Esophagus squamous epithelium (tissue), 5 donors: ENCODE measurements around the gene KRT37. TPM values are rescaled to one million over a fixed set of nuclear protein-coding genes. Genes with fewer than 3 reads are reported as not detected.
"Not testable (repeated sequence)": the region's sequence is repeated elsewhere in the genome, so short reads cannot be mapped to it uniquely, and the experiment has no call there.

Source experiments
- DNase-seq: peaks from one replicate; lab custom pipeline; 2025; lab: John Stamatoyannopoulos, UW
- H3K27ac ChIP-seq, 4 donors: fragments of 200-600 bp; sonication (generic); one replicate each; pipeline ENCODE4 v1.5.1; 2016 to 2019; ENCODE audit warnings: mild to moderate bottlenecking in 1 of 4
- H3K27me3 ChIP-seq, 4 donors: fragments of 200-600 bp; sonication (generic); 1 replicate in 3 of 4; 2 replicates in 1 of 4; pipeline versions ENCODE4 v1.5.1 to v1.6.0; 2017 to 2021; ENCODE audit warnings: antibody characterized with exemption in 1 of 4
- H3K36me3 ChIP-seq, 3 donors: fragments of 200-600 bp; sonication (generic); one replicate each; pipeline ENCODE4 v1.5.1; 2016 to 2019
- H3K4me1 ChIP-seq, 3 donors: fragments of 200-600 bp; sonication (generic); one replicate each; pipeline ENCODE4 v1.5.1; 2017 to 2019
- H3K4me3 ChIP-seq, 4 donors: fragments of 200-600 bp; sonication (generic); 1 replicate in 3 of 4; 2 replicates in 1 of 4; pipeline ENCODE4 v1.5.1; 2016 to 2019; ENCODE audit warnings: mild to moderate bottlenecking in 2 of 4, moderate library complexity in 1 of 4
- H3K9me3 ChIP-seq, 3 donors: fragments of 200-600 bp; sonication (generic); one replicate each; pipeline ENCODE4 v1.5.1; 2016 to 2019
- POLR2A ChIP-seq, 4 donors: fragments of 450-650 bp; IDR thresholded peaks; one replicate each; pipeline ENCODE4 v1.6.1; 2017; ENCODE audit warnings: antibody characterized with exemption in 4 of 4, mild to moderate bottlenecking in 4 of 4, moderate library complexity in 3 of 4
- WGBS, 2 donors: methylation state at CpG; one replicate each; pipeline ENCODE4 v1.1.5; 2018; 5-methylcytosine and 5-hydroxymethylcytosine counted together
- intact Hi-C: fragments of 100-400 bp; cut with DNase I; formaldehyde crosslinking; loops from one replicate; pipeline ENCODE4 v1.15.0; 2022
- total RNA-seq, 4 donors: library from RNA; depleted of rRNA; stranded (reverse); fragments of >200 nt; gene quantifications; one replicate each; pipeline ENCODE4 v1.1.0, GENCODE V29; 2016
- TF ChIP-seq, protein P1 (sequence below), 6 experiments: fragments of 450-650 bp in 4 of 6; fragments of 200-600 bp in 2 of 6; sonication (generic) in 2 of 6; IDR thresholded peaks; one replicate each; pipeline ENCODE4 v1.5.1; 2016 to 2019; ENCODE audit warnings: antibody characterized with exemption in 6 of 6, mild to moderate bottlenecking in 4 of 6, moderate library complexity in 4 of 6
- donor health status: DM: yes; HTN: yes; CAD: no.

Gene KRT37
- total RNA-seq, 4 donors from 2014 or later: not detected

DNA sequence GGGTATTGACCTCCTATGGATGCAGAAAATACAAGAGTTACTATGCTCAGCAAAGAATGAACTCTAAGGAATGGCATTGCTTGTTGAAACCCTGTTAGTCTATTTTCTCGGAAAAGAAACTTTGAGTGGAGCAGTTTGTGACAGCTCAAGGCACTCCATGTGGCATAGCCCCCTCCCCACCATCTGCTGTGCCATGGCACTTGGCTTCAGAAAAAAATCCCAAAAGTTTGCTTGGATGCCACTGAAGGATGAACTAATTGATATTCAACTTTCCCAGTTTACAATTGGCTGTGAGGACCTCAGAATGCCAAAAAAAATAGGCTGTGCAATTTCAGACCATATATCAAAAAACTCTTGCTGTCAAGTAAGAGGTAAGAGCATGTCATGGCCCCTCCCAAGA is 28.8 kb downstream of the KRT37 start:
- intact Hi-C loops: no loop called here
- TF ChIP-seq, protein P1, sequence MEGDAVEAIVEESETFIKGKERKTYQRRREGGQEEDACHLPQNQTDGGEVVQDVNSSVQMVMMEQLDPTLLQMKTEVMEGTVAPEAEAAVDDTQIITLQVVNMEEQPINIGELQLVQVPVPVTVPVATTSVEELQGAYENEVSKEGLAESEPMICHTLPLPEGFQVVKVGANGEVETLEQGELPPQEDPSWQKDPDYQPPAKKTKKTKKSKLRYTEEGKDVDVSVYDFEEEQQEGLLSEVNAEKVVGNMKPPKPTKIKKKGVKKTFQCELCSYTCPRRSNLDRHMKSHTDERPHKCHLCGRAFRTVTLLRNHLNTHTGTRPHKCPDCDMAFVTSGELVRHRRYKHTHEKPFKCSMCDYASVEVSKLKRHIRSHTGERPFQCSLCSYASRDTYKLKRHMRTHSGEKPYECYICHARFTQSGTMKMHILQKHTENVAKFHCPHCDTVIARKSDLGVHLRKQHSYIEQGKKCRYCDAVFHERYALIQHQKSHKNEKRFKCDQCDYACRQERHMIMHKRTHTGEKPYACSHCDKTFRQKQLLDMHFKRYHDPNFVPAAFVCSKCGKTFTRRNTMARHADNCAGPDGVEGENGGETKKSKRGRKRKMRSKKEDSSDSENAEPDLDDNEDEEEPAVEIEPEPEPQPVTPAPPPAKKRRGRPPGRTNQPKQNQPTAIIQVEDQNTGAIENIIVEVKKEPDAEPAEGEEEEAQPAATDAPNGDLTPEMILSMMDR (IDR thresholded peaks at IDR 0.05): no peak
- no peak for TF ChIP-seq POLR2A (IDR thresholded peaks at IDR 0.05)
- Histone ChIP-seq H3K36me3 (no peaks in the 10 kb centered on the region), H3K4me1 (peaks cover 3 to 41% (median 15%) of the 10 kb centered on the region in 3 donors), H3K4me3 (no peak overlapping the region), H3K27ac (peak overlapping the region; percentile 63 to 79 (median 72)), H3K27me3 (no peaks in the 10 kb centered on the region), H3K9me3 (no peaks in the 10 kb centered on the region)
- 92% methylated on average over 1 of the region's 1 CpG; no CpG with 5 or more reads in 1 of the 2 donors for WGBS, 2 donors
- no peak for DNase-seq

DNA sequence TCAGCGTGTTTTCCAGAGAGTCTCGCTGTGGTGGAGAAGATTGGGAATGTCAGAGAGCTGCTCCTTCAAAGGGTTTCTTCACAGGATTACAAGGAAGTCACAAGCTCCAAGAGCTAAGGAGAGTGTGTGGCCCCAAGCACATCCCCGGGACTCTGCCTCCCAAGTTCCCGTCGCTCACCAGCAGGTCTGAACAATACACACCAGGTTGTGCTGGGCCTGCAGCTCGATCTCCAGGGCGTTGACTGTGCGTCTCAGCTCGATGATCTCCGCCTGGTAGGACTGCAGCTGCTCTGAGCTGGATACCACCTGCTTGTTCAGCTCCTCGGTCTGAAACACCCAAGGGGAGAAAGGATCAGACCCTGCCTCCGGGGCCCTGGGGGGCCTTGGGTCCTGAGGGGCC is 29.3 kb downstream of the KRT37 start:
- DNase-seq, H3K4me3 ChIP-seq, H3K9me3 ChIP-seq, intact Hi-C loops, H3K36me3 ChIP-seq, H3K27me3 ChIP-seq: not testable (repeated sequence)
- Histone ChIP-seq H3K4me1 (peaks cover 3 to 41% (median 15%) of the 10 kb centered on the region in 3 donors), H3K27ac (peak overlapping the region; percentile 63 to 79 (median 72))
- WGBS, 2 donors: no CpG with 5 or more reads among the region's 12 CpGs

DNA sequence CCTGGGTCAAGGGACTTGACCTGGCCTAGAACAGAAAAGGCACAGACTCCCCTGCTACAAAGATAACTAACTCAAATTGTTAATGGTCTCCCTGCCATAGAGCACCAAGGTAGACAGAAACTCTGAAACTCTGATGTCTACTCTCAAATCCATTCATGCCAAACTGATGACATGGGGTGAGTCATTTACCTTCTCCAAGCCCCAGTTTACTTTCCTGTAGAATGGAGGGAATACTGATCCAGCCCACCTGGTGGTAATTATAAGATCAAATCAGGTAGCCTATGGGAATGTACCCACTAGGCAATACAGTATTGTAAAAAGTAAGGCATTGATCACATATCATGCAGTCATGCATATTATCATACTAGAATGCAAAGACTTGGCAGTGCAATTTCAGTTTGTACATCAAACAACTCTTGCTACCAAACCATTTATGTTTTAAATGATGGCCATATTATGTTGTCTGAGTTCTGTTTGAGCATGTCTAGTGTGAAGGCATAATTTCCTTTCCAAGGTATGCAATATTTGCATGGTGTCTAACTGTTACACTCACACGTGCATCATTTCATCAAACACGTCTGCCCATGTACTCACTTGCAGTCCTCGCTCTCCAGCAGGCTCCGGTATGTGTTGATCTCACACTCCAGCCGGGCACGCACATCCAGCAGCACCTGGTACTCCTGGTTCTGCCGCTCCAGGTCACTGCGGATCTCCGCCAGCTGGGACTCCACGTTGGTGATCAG is 30.0 kb downstream of the KRT37 start:
- no peak overlapping the region for H3K4me3 ChIP-seq
- no peaks in the 10 kb centered on the region for H3K27me3 ChIP-seq
- no peaks in the 10 kb centered on the region for H3K36me3 ChIP-seq
- WGBS, 2 donors: 28 to 65% methylated on average over 2 to 5 of the region's 10 CpGs
- H3K27ac ChIP-seq: peak overlapping the region; percentile 63 to 79 (median 72)
- TF ChIP-seq POLR2A (IDR thresholded peaks at IDR 0.05): no peak
- TF ChIP-seq, protein P1 (IDR thresholded peaks at IDR 0.05): no peak
- intact Hi-C loops: no loop called here
- peaks cover 0 to 41% (median 15%) of the 10 kb centered on the region in 3 donors for H3K4me1 ChIP-seq
- H3K9me3 ChIP-seq: no peaks in the 10 kb centered on the region
- no peak for DNase-seq

DNA sequence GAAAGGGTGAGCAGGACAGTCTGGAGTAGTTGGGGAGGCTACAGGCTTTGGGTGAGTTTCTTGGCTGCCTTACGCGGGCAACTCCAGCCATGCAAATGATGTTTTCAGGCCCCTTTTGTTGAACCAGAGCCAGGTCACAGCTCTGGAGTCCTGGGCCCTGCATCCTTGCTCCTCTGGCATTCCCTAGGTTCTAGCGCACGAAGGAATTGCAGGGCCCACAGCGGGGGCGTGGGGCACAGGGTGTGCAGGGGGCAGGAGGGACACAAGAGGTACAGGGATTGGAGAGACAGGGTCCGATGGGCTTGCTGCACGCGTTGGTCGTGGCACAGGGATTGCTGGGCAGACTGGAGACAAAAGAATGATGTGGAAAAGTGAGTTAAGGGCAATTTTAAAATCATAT is 30.6 kb downstream of the KRT37 start:
- WGBS, 2 donors: 58 to 78% methylated on average over 6 of the region's 10 CpGs
- Histone ChIP-seq H3K4me3 (no peak overlapping the region), H3K4me1 (peaks cover 0 to 41% (median 15%) of the 10 kb centered on the region in 3 donors), H3K9me3 (no peaks in the 10 kb centered on the region), H3K27me3 (no peaks in the 10 kb centered on the region), H3K36me3 (no peaks in the 10 kb centered on the region), H3K27ac (peak overlapping the region; percentile 4 to 65 (median 52))
- no peak for DNase-seq
- TF ChIP-seq, protein P1 (IDR thresholded peaks at IDR 0.05): no peak
- no peak for TF ChIP-seq POLR2A (IDR thresholded peaks at IDR 0.05)
- intact Hi-C loops: no loop called here

DNA sequence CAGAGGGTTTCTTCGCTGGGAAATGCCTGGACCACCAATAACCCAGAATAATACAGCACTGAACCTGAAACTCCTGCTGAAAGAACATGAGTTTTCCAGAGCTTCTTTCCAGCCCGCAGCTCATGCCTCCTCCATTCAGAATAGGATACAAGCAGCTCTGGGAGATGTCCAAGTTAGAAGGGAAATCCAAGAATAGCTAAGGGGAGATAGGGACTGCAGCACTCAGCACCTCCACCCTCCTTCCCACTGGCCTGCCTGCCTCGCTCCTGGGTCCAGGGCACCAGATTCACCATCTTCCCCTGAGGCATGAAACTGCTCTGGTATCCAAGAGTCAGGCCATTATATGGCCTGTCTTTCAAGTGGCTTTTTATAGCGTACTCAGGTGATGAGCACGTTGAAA is 31.1 kb downstream of the KRT37 start:
- H3K27ac ChIP-seq: peak overlapping the region; percentile 7 to 65 (median 52)
- DNase-seq: no peak
- TF ChIP-seq POLR2A (IDR thresholded peaks at IDR 0.05): no peak
- TF ChIP-seq, protein P1 (IDR thresholded peaks at IDR 0.05): no peak
- H3K27me3 ChIP-seq: no peaks in the 10 kb centered on the region
- peaks cover 0 to 41% (median 15%) of the 10 kb centered on the region in 3 donors for H3K4me1 ChIP-seq
- H3K9me3 ChIP-seq: no peaks in the 10 kb centered on the region
- H3K36me3 ChIP-seq: no peaks in the 10 kb centered on the region
- 48 to 68% methylated on average over 3 to 5 of the region's 5 CpGs for WGBS, 2 donors
- H3K4me3 ChIP-seq: no peak overlapping the region
- intact Hi-C loops: no loop called here
